DND-41 (cell line): Measurements from ENCODE around the gene POLE4.

Experiments used
- CTCF ChIP-seq: IDR thresholded peaks from 2 replicates; pipeline ENCODE4 v1.5.1; 2012; ENCODE audit warnings: borderline replicate concordance, low read length, moderate library complexity, mild to moderate bottlenecking; ENCODE audit not compliant: poor library complexity, severe bottlenecking; ENCODE audit errors: extremely low read depth
- EZH2 ChIP-seq: IDR thresholded peaks from 3 replicates; pipeline ENCODE4 v1.6.1; 2012; ENCODE audit warnings: borderline replicate concordance, low read depth, mild to moderate bottlenecking, moderate library complexity, low read length, inconsistent platforms; ENCODE audit not compliant: severe bottlenecking

- TF ChIP-seq CTCF (no peak), EZH2 (no peak)
These were observed 5.9 kb upstream of the POLE4 start for GRCh38 chr2:74952575-74952974.
